Fibroblast of lung (primary cell): Measurements from ENCODE around the gene LYPLA2. TPM values are rescaled to one million over a fixed set of nuclear protein-coding genes. Genes with fewer than 3 reads are reported as not detected.
A peak's percentile ranks its signal among the peaks of the same experiment; 100 is the strongest.

Experiments
- DNase-seq, 2 donors: peaks; one replicate each; pipeline versions ENCODE4 v3.0.0 to v3.0.0-alpha.2; 2010; ENCODE audit warnings: low read depth in 2 of 2
- H2AFZ ChIP-seq: 2 replicates; pipeline ENCODE4 v1.5.1; 2012; ENCODE audit warnings: low read length, control low read depth, inconsistent platforms
- H3K27ac ChIP-seq: 2 replicates; pipeline ENCODE4 v1.5.1; 2011; ENCODE audit warnings: low read length, control low read depth; ENCODE audit not compliant: insufficient read depth
- H3K27me3 ChIP-seq: 2 replicates; pipeline ENCODE4 v1.5.1; 2011; ENCODE audit warnings: mild to moderate bottlenecking, low read length; ENCODE audit not compliant: control insufficient read depth, insufficient read depth
- H3K36me3 ChIP-seq: 2 replicates; pipeline ENCODE4 v1.5.1; 2011; ENCODE audit warnings: low read length; ENCODE audit not compliant: control insufficient read depth, insufficient read depth
- H3K4me1 ChIP-seq: 2 replicates; pipeline ENCODE4 v1.5.1; 2011; ENCODE audit warnings: low read length; ENCODE audit not compliant: control insufficient read depth, insufficient read depth; ENCODE audit errors: extremely low read depth
- H3K4me2 ChIP-seq: 2 replicates; pipeline ENCODE4 v1.5.1; 2011; ENCODE audit warnings: low read length, control low read depth; ENCODE audit not compliant: insufficient read depth; ENCODE audit errors: extremely low read depth
- H3K4me3 ChIP-seq, 4 experiments: fragments of 200-600 bp in 1 of 4; sonication (generic) in 1 of 4; replicated peaks in 1 of 4; 2 replicates each; pipeline ENCODE4 v1.5.1; 2011 to 2016; ENCODE audit warnings: low read length in 4 of 4, low read depth in 3 of 4, mild to moderate bottlenecking in 3 of 4, control low read depth in 2 of 4, inconsistent platforms in 1 of 4, mixed read lengths in 1 of 4; ENCODE audit not compliant: insufficient read depth in 1 of 4; ENCODE audit errors: control extremely low read depth in 1 of 4
- H3K79me2 ChIP-seq: 2 replicates; pipeline ENCODE4 v1.5.1; 2012; ENCODE audit warnings: mild to moderate bottlenecking, low read length, inconsistent platforms; ENCODE audit not compliant: control insufficient read depth, insufficient read depth
- H3K9ac ChIP-seq: 2 replicates; pipeline ENCODE4 v1.5.1; 2011; ENCODE audit warnings: mild to moderate bottlenecking, low read length, control low read depth; ENCODE audit not compliant: insufficient read depth
- H3K9me3 ChIP-seq: 2 replicates; pipeline ENCODE4 v1.5.1; 2012; ENCODE audit warnings: low read depth, low read length; ENCODE audit not compliant: control insufficient read depth, insufficient read depth
- H4K20me1 ChIP-seq: 2 replicates; pipeline ENCODE4 v1.5.1; 2011; ENCODE audit warnings: low read length; ENCODE audit not compliant: control insufficient read depth, insufficient read depth; ENCODE audit errors: extremely low read depth
- EZH2 ChIP-seq: IDR thresholded peaks from 2 replicates; pipeline ENCODE4 v1.5.1; 2012; ENCODE audit warnings: low read length, control low read depth, mild to moderate bottlenecking; ENCODE audit errors: missing control alignments
- polyA plus RNA-seq, 2 donors: library from polyadenylated mRNA; depleted of rRNA in 1 of 2; stranded (reverse) in 1 of 2; unstranded in 1 of 2; fragments of >200 nt; gene quantifications; 2 replicates each; pipeline ENCODE4 v1.2.1, GENCODE V29; 2011 to 2012; ENCODE audit warnings: missing spikeins in 1 of 2
- total RNA-seq: library from RNA; depleted of rRNA; stranded (reverse); fragments of >200 nt; gene quantifications from 2 replicates; pipeline ENCODE4 v1.2.1, GENCODE V29; 2014
- TF ChIP-seq, protein P1 (sequence below), 2 donors: IDR thresholded peaks in 1 of 2; conservative IDR thresholded peaks in 1 of 2; 1 replicate in 1 of 2; 2 replicates in 1 of 2; pipeline ENCODE4 v1.5.1; 2011 to 2012; ENCODE audit warnings: low read length in 2 of 2, control low read depth in 1 of 2, inconsistent platforms in 1 of 2, low read depth in 1 of 2, mild to moderate bottlenecking in 1 of 2

The LYPLA2 gene
- total and polyA plus RNA-seq, 2 donors (not counting 1 experiment from before 2014, with no cell fraction given): 20.4 to 29.2 TPM

- Histone ChIP-seq H3K4me3 (peak overlapping the region in 1 of 4 experiments; percentile 42), H3K36me3 (no peaks in the 10 kb centered on the region), H2AFZ (no peak overlapping the region), H3K9ac (no peak overlapping the region), H3K79me2 (no peaks in the 10 kb centered on the region), H4K20me1 (no peaks in the 10 kb centered on the region), H3K9me3 (no peaks in the 10 kb centered on the region), H3K4me1 (no peaks in the 10 kb centered on the region), H3K27ac (no peak overlapping the region), H3K27me3 (peaks cover 12% of the 10 kb centered on the region), H3K4me2 (peak overlapping the region; percentile 71)
- TF ChIP-seq, protein P1, sequence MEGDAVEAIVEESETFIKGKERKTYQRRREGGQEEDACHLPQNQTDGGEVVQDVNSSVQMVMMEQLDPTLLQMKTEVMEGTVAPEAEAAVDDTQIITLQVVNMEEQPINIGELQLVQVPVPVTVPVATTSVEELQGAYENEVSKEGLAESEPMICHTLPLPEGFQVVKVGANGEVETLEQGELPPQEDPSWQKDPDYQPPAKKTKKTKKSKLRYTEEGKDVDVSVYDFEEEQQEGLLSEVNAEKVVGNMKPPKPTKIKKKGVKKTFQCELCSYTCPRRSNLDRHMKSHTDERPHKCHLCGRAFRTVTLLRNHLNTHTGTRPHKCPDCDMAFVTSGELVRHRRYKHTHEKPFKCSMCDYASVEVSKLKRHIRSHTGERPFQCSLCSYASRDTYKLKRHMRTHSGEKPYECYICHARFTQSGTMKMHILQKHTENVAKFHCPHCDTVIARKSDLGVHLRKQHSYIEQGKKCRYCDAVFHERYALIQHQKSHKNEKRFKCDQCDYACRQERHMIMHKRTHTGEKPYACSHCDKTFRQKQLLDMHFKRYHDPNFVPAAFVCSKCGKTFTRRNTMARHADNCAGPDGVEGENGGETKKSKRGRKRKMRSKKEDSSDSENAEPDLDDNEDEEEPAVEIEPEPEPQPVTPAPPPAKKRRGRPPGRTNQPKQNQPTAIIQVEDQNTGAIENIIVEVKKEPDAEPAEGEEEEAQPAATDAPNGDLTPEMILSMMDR (conservative IDR thresholded peaks at IDR 0.05 in 1 of 2, IDR thresholded peaks at IDR 0.05 in 1 of 2; ENCODE audit: low read depth in 1 of 2, low read length in 2 of 2): no peak
- TF ChIP-seq EZH2: no peak
- DNase-seq: no peak
These were observed 47.0 kb downstream of the LYPLA2 start for GRCh38 chr1:23837908-23838307.

DNA sequence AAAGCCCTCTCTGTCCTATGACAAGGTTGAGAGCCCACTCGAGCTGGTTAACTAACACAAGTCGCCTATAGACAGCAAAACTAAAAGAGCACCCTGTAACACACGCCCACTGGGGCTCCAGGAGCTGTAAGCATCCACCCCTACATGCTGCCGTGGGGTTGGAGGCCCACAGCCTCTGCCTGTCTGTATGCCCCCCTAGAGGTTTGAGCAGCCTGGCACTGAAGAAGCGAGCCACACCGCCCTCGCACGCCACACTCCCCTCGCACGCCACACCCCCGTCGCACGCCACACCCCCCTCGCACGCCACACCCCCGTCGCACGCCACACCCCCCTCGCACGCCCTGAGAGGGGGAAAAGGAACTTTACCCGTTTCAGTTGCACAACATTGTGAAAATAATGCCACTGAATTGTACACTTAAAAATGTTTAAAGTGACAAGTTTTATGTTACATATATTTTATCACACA, 47.5 kb downstream of the LYPLA2 start:
- H3K9me3 ChIP-seq: no peaks in the 10 kb centered on the region
- H3K4me2 ChIP-seq: peak overlapping the region; percentile 82
- H3K4me3 ChIP-seq: peak overlapping the region; percentile 7 to 42 (median 27)
- H4K20me1 ChIP-seq: no peaks in the 10 kb centered on the region
- DNase-seq: peak; percentile 21 to 33
- no peaks in the 10 kb centered on the region for H3K4me1 ChIP-seq
- no peak for TF ChIP-seq EZH2
- H3K36me3 ChIP-seq: no peaks in the 10 kb centered on the region
- H3K79me2 ChIP-seq: no peaks in the 10 kb centered on the region
- H2AFZ ChIP-seq: peak overlapping the region; percentile 60
- peaks cover 12% of the 10 kb centered on the region for H3K27me3 ChIP-seq
- no peak overlapping the region for H3K27ac ChIP-seq
- no peak overlapping the region for H3K9ac ChIP-seq

DNA sequence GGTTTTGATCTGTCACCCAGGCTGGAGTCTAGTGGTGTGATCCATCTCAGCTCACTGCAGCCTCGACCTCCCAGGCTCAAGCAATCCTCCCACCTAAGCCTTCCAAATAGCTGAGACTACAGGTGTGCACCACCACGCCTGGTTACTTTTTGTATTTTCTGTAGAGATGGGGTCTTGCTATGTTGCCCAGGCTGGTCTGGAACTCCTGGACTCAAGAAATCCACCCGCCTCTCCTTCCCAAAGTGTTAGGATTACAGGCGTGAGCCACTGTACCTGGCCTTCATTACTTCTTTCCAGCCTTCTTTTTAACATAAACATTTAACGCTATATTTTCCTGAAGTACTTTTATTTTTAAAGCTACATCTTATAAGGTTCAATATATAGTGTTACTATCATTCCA, 52.7 kb downstream of the LYPLA2 start:
- TF ChIP-seq, protein P1 (conservative IDR thresholded peaks at IDR 0.05 in 1 of 2, IDR thresholded peaks at IDR 0.05 in 1 of 2; ENCODE audit: low read depth in 1 of 2, low read length in 2 of 2): no peak
- TF ChIP-seq EZH2: no peak
- H3K79me2 ChIP-seq: no peaks in the 10 kb centered on the region
- H3K9ac ChIP-seq: no peak overlapping the region
- no peak for DNase-seq
- H4K20me1 ChIP-seq: no peaks in the 10 kb centered on the region
- H3K9me3 ChIP-seq: no peaks in the 10 kb centered on the region
- H3K4me3 ChIP-seq: no peak overlapping the region
- H2AFZ ChIP-seq: no peak overlapping the region
- H3K27me3 ChIP-seq: peaks cover 3% of the 10 kb centered on the region
- no peak overlapping the region for H3K27ac ChIP-seq
- H3K4me2 ChIP-seq: no peak overlapping the region
- no peaks in the 10 kb centered on the region for H3K36me3 ChIP-seq
- H3K4me1 ChIP-seq: no peaks in the 10 kb centered on the region

Other genes with a start within 250 kb of the LYPLA2 start
- 9.9 and 42.9 TPM in 2 replicates for gene ID3, start 231.6 kb upstream of the LYPLA2 start, total RNA-seq
- 23.0 and 35.2 TPM in 2 replicates for gene ID3, start 231.6 kb upstream of the LYPLA2 start, polyA plus RNA-seq
- 1,214 and 1,412 TPM in 2 replicates for gene RPL11, start 99.3 kb upstream of the LYPLA2 start, total RNA-seq
- gene RPL11, start 99.3 kb upstream of the LYPLA2 start, polyA plus RNA-seq: 1,477 and 1,551 TPM in 2 replicates
- 15.9 and 19.3 TPM in 2 replicates for gene ELOA, start 47.7 kb upstream of the LYPLA2 start, total RNA-seq
- 34.1 and 42.2 TPM in 2 replicates for gene ELOA, start 47.7 kb upstream of the LYPLA2 start, polyA plus RNA-seq
- gene PITHD1, start 12.7 kb upstream of the LYPLA2 start, total RNA-seq: 29.5 and 40.5 TPM in 2 replicates
- gene PITHD1, start 12.7 kb upstream of the LYPLA2 start, polyA plus RNA-seq: 47.7 and 58.6 TPM in 2 replicates
- gene GALE, start 9.6 kb downstream of the LYPLA2 start, total RNA-seq: 14.1 and 16.0 TPM in 2 replicates
- gene GALE, start 9.6 kb downstream of the LYPLA2 start, polyA plus RNA-seq: 11.9 and 19.6 TPM in 2 replicates
- gene HMGCL, start 34.3 kb downstream of the LYPLA2 start, total RNA-seq: 59.3 and 74.6 TPM in 2 replicates
- 34.1 and 41.3 TPM in 2 replicates for gene HMGCL, start 34.3 kb downstream of the LYPLA2 start, polyA plus RNA-seq
- gene FUCA1, start 77.1 kb downstream of the LYPLA2 start, total RNA-seq: 8.7 and 9.7 TPM in 2 replicates
- gene FUCA1, start 77.1 kb downstream of the LYPLA2 start, polyA plus RNA-seq: 4.1 and 5.9 TPM in 2 replicates
- gene CNR2, start 122.2 kb downstream of the LYPLA2 start, total RNA-seq: not detected in 2 replicates
- gene CNR2, start 122.2 kb downstream of the LYPLA2 start, polyA plus RNA-seq: not detected in 2 replicates
- gene PNRC2, start 168.7 kb downstream of the LYPLA2 start, total RNA-seq: 84.4 and 91.7 TPM in 2 replicates
- 86.6 and 96.6 TPM in 2 replicates for gene PNRC2, start 168.7 kb downstream of the LYPLA2 start, polyA plus RNA-seq
- 83.0 and 93.5 TPM in 2 replicates for gene SRSF10, start 189.2 kb downstream of the LYPLA2 start, total RNA-seq
- 113 and 118 TPM in 2 replicates for gene SRSF10, start 189.2 kb downstream of the LYPLA2 start, polyA plus RNA-seq